NCI-H524 treated with DMSO at 0.1 percent for 48 hours (cell line): ENCODE measurements around the gene HSF2.
A peak's percentile ranks its signal among the peaks of the same experiment; 100 is the strongest.
"Not testable (repeated sequence)": the region's sequence is repeated elsewhere in the genome, so short reads cannot be mapped to it uniquely, and the experiment has no call there.

Source experiments
- DNase-seq: peaks from one replicate; lab custom pipeline; 2025; lab: John Stamatoyannopoulos, UW

HSF2 gene

DNA sequence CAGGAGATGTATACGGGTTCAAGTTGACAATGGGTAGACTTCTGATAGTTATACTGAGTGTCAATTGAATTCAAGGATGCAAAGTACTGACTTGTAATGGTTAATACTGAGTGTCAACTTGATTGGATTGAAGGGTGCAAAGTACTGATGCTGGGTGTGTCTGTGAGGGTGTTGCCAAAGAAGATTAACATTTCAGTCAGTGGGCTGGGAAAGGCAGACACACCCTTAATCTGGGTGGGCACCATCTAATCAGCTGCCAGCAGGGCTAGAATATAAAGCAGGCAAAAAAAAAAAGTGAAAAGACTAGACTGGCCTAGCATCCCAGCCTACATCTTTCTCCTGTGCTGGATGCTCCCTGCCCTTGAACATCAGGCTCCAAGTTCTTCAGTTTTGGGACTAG lies 55.7 kb downstream of the HSF2 start:
- not testable (repeated sequence) for DNase-seq

- DNase-seq, result no peak
Observed at GRCh38 chr6:122458087-122458486, 58.6 kb downstream of the HSF2 start.

DNA sequence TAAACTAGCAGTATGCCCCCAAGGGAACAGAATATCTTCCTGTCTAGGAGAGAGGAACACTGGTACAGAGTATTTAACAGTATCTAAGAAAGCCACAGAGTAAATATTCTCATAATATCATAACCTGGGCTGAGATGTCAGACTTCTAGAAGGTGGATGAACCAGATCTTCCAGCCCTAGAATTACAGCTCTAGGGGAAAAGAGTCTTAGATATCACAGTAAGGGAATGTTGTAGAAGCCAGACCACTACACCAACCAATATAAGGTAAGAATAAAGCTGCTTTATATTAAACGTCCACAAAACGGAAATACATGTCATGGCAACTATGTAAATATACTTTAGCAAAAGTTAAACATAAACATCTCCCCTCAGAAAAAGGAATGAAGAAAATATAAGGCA lies 59.8 kb downstream of the HSF2 start:
- DNase-seq, result no peak

- not testable (repeated sequence) for DNase-seq
Observed at GRCh38 chr6:122459865-122460416, 60.5 kb downstream of the HSF2 start.

- DNase-seq, result no peak
Observed at GRCh38 chr6:122461885-122462284, 62.4 kb downstream of the HSF2 start.

DNA sequence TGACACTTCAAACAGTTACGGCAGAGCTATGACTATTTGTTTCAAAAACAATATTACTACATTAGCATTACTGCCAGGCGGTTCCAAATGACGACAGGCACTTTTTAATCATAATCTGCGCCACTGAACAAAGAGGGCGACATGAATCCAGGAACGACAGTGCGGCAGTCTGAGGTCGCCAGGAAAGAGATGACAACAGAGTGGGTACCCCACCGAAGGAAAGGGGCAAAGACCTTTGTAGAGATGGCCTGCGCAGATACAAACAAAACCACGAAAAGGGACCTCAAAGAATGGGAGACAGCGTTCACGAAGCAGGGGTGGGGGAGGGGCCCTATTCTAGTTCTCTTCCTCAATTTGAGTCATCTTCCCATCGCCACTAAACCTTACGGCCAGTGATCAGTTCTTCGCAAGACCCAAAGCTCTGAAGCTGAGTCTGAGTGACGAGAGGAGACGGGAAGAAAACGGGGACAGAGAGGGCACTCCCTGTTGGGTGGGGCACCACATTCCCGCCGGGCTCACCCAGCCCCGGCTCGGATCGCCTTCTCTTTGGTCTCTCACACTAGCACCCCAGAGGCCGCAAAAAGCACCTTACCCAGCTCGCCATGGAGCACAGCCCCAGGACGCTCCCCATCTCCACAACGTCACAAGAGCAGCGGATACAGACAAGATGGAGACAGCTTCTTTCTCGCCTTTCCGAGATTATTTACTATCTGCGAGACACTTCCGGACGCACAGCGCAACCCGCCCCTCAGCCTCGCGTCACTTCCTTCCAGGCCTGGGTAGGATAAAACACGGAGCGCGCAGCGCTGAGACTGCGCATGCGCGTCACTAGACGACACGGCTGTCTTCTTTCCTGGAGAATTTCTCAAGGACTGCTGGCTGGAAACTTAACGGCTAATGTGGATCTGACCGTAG lies 71.9 kb downstream of the HSF2 start, which contains the start of gene SERINC1:
SERINC1 (minus strand) TSS at position 701 of the 915 bp plus-strand sequence; CDS start at position 631, 70 bp downstream.
- peak; percentile 45 for DNase-seq

GRCh38 chr6:122472022-122472340 lies 72.5 kb downstream of the HSF2 start:
- no peak for DNase-seq

GRCh38 chr6:122476131-122476530 lies 76.7 kb downstream of the HSF2 start:
- DNase-seq, result no peak

GRCh38 chr6:122482750-122483080 lies 83.3 kb downstream of the HSF2 start:
- no peak for DNase-seq
